Limb (tissue), 2 donors: Measurements from ENCODE around the gene CDC14B.
A peak's percentile ranks its signal among the peaks of the same experiment; 100 is the strongest.
"Not testable (repeated sequence)": the region's sequence is repeated elsewhere in the genome, so short reads cannot be mapped to it uniquely, and the experiment has no call there.

Experiments used
- DNase-seq, 2 donors: peaks; one replicate each; pipeline ENCODE4 v3.0.0-alpha.2; 2016; ENCODE audit errors: extremely low spot score in 2 of 2

The CDC14B gene

GRCh38 chr9:96587338-96588315, 32.0 kb downstream of the CDC14B start:
- DNase-seq: no peak

GRCh38 chr9:96585426-96585825, 34.2 kb downstream of the CDC14B start:
- no peak for DNase-seq

GRCh38 chr9:96582199-96582598, 37.4 kb downstream of the CDC14B start:
- not testable (repeated sequence) for DNase-seq

- no peak for DNase-seq
Measured at GRCh38 chr9:96581786-96582185, 37.9 kb downstream of the CDC14B start.

- DNase-seq: no peak
Measured at GRCh38 chr9:96581301-96581700, 38.3 kb downstream of the CDC14B start.

GRCh38 chr9:96574931-96575351, 44.7 kb downstream of the CDC14B start:
- no peak for DNase-seq

GRCh38 chr9:96574455-96574854, 45.2 kb downstream of the CDC14B start:
- DNase-seq: no peak

GRCh38 chr9:96567203-96567700, 52.4 kb downstream of the CDC14B start:
- DNase-seq: no peak

GRCh38 chr9:96566498-96567202, 53.0 kb downstream of the CDC14B start:
- peak; percentile 66 to 73 for DNase-seq

- DNase-seq: no peak
Measured at GRCh38 chr9:96565671-96566497, 53.8 kb downstream of the CDC14B start.

GRCh38 chr9:96564217-96564616, 55.4 kb downstream of the CDC14B start:
- DNase-seq: no peak

GRCh38 chr9:96559339-96559943, 60.2 kb downstream of the CDC14B start:
- no peak for DNase-seq

- no peak for DNase-seq
Measured at GRCh38 chr9:96557921-96558320, 61.7 kb downstream of the CDC14B start.

GRCh38 chr9:96556701-96557461, 62.8 kb downstream of the CDC14B start:
- DNase-seq: no peak

- DNase-seq: peak in 1 of 2 donors; percentile 27
Measured at GRCh38 chr9:96555567-96556386, 63.9 kb downstream of the CDC14B start.

GRCh38 chr9:96554801-96555566, 64.7 kb downstream of the CDC14B start:
- DNase-seq: no peak

- DNase-seq: no peak
Measured at GRCh38 chr9:96554326-96554725, 65.3 kb downstream of the CDC14B start.

GRCh38 chr9:96553070-96553469, 66.6 kb downstream of the CDC14B start:
- no peak for DNase-seq

GRCh38 chr9:96551403-96551802, 68.2 kb downstream of the CDC14B start:
- DNase-seq: no peak
